ENCODE data around the gene CYP2C18. TPM values are rescaled to one million over a fixed set of nuclear protein-coding genes. Genes with fewer than 3 reads are reported as not detected.
"Not testable (repeated sequence)": the region's sequence is repeated elsewhere in the genome, so short reads cannot be mapped to it uniquely, and the experiment has no call there.

Gene CYP2C18
- total RNA-seq, 1 donor: not detected

- no peak overlapping the region for H3K4me2 ChIP-seq (ENCODE audit: insufficient read depth, low read length)
- no peak for TF ChIP-seq CTCF (IDR thresholded peaks at IDR 0.05; ENCODE audit: extremely low read depth, low read depth, low read length)
- peak; percentile 29 for DNase-seq (ENCODE audit: insufficient read length, low spot score, missing footprints)
These were observed 77.2 kb downstream of the CYP2C18 start for GRCh38 chr10:94760586-94761178.

GRCh38 chr10:94762393-94762792 lies 78.9 kb downstream of the CYP2C18 start, which contains the start of gene CYP2C19:
TSS of gene CYP2C19 (plus strand) at chr10:94762681. CDS start at chr10:94762706, 25 bp downstream.
- Histone ChIP-seq H3K4me3 (ENCODE audit: insufficient read depth, low read length) (no peak within 1 kb of the TSS), H3K27ac (ENCODE audit: low read depth, low read length) (no peak within 1 kb of the TSS), H3K27me3 (ENCODE audit: insufficient read depth, low read length) (no peaks in the 10 kb centered on the region), H3K4me2 (ENCODE audit: insufficient read depth, low read length) (no peak within 1 kb of the TSS), H3K4me1 (ENCODE audit: insufficient read depth, low read length) (no peaks in the 10 kb centered on the region), H3K36me3 (ENCODE audit: insufficient read depth, low read length) (no peaks in the 10 kb centered on the region), H2AFZ (ENCODE audit: low read length) (no peak within 1 kb of the TSS), H3K9me3 (ENCODE audit: low read depth, low read length) (no peaks in the 10 kb centered on the region), H4K20me1 (ENCODE audit: insufficient read depth, low read length) (no peaks in the 10 kb centered on the region), H3K79me2 (ENCODE audit: insufficient read depth, low read length) (no peaks in the 10 kb centered on the region)
- DNase-seq (ENCODE audit: insufficient read length, low spot score, missing footprints): no peak
- TF ChIP-seq CTCF (IDR thresholded peaks at IDR 0.05; ENCODE audit: extremely low read depth, low read depth, low read length): no peak

More at GRCh38 chr10:94760586-94761178, 77.2 kb downstream of the CYP2C18 start:
- no peaks in the 10 kb centered on the region for H4K20me1 ChIP-seq (ENCODE audit: insufficient read depth, low read length)
- H3K9me3 ChIP-seq (ENCODE audit: low read depth, low read length): no peaks in the 10 kb centered on the region
- H3K36me3 ChIP-seq (ENCODE audit: insufficient read depth, low read length): no peaks in the 10 kb centered on the region
- no peak overlapping the region for H3K4me3 ChIP-seq (ENCODE audit: insufficient read depth, low read length)
- no peak overlapping the region for H3K27ac ChIP-seq (ENCODE audit: low read depth, low read length)
- no peaks in the 10 kb centered on the region for H3K79me2 ChIP-seq (ENCODE audit: insufficient read depth, low read length)
- H3K4me1 ChIP-seq (ENCODE audit: insufficient read depth, low read length): no peaks in the 10 kb centered on the region
- no peaks in the 10 kb centered on the region for H3K27me3 ChIP-seq (ENCODE audit: insufficient read depth, low read length)
- H2AFZ ChIP-seq (ENCODE audit: low read length): no peak overlapping the region

GRCh38 chr10:94775425-94775824 lies 91.9 kb downstream of the CYP2C18 start:
- not testable (repeated sequence) for H3K27ac ChIP-seq (ENCODE audit: low read depth, low read length); H4K20me1 ChIP-seq (ENCODE audit: insufficient read depth, low read length); H3K9me3 ChIP-seq (ENCODE audit: low read depth, low read length); H3K27me3 ChIP-seq (ENCODE audit: insufficient read depth, low read length); H3K79me2 ChIP-seq (ENCODE audit: insufficient read depth, low read length); DNase-seq (ENCODE audit: insufficient read length, low spot score, missing footprints); H3K4me3 ChIP-seq (ENCODE audit: insufficient read depth, low read length); H3K36me3 ChIP-seq (ENCODE audit: insufficient read depth, low read length); H3K4me2 ChIP-seq (ENCODE audit: insufficient read depth, low read length); H2AFZ ChIP-seq (ENCODE audit: low read length); H3K4me1 ChIP-seq (ENCODE audit: insufficient read depth, low read length)

- Histone ChIP-seq H3K79me2 (ENCODE audit: insufficient read depth, low read length) (no peaks in the 10 kb centered on the region), H3K27ac (ENCODE audit: low read depth, low read length) (no peak overlapping the region), H3K4me3 (ENCODE audit: insufficient read depth, low read length) (no peak overlapping the region), H3K4me1 (ENCODE audit: insufficient read depth, low read length) (no peaks in the 10 kb centered on the region), H2AFZ (ENCODE audit: low read length) (no peak overlapping the region), H3K27me3 (ENCODE audit: insufficient read depth, low read length) (no peaks in the 10 kb centered on the region), H3K36me3 (ENCODE audit: insufficient read depth, low read length) (no peaks in the 10 kb centered on the region), H3K4me2 (ENCODE audit: insufficient read depth, low read length) (no peak overlapping the region), H4K20me1 (ENCODE audit: insufficient read depth, low read length) (no peaks in the 10 kb centered on the region), H3K9me3 (ENCODE audit: low read depth, low read length) (no peaks in the 10 kb centered on the region)
- TF ChIP-seq CTCF (IDR thresholded peaks at IDR 0.05; ENCODE audit: extremely low read depth, low read depth, low read length): no peak
- no peak for DNase-seq (ENCODE audit: insufficient read length, low spot score, missing footprints)
These were observed 94.4 kb downstream of the CYP2C18 start for GRCh38 chr10:94777886-94778458.
